HepG2 (cell line): ENCODE results near the gene C2orf76. TPM values are rescaled to one million over a fixed set of nuclear protein-coding genes. Genes with fewer than 3 reads are reported as not detected.

Source experiments
- ATAC-seq: fragments of 200-7000 bp; cut with Tn5 transposase; 3 replicates; pipeline ENCODE4 v1.9.1; 2020; ENCODE audit warnings: mild to moderate bottlenecking, moderate library complexity
- BruUV-seq: library from RNA; stranded (reverse); fragments of 400-500 nt; replicated peaks from 2 replicates; lab custom pipeline; 2021; lab: Mats Ljungman, UMichigan
- CTCF ChIA-PET: fragments of 300-600 bp; formaldehyde crosslinking; extraction: SDS; loops from one replicate; lab custom pipeline; 2021; ENCODE audit warnings: low total read pairs, inconsistent platforms, low intra/inter-chr PET ratio; lab: Yijun Ruan, JAX
- POLR2A ChIA-PET: fragments of 350-600 bp; sonication (Branson Sonifier 250); formaldehyde crosslinking; loops from one replicate; lab custom pipeline; 2020; ENCODE audit warnings: antibody characterized with exemption, inconsistent platforms; lab: Yijun Ruan, JAX
- DNase-seq: peaks from one replicate; pipeline ENCODE4 v3.0.0-alpha.2; 2015; ENCODE audit warnings: low spot score
- FAIRE-seq: peaks from 3 replicates; lab custom pipeline; 2011; peaks lifted over from hg19 to GRCh38; lab: Jason Lieb, UNC
- H2AFZ ChIP-seq: one replicate; pipeline ENCODE4 v1.6.1; 2011; ENCODE audit warnings: low read length, inconsistent platforms
- H3K27ac ChIP-seq: fragments of 300-600 bp; 3 replicates; pipeline ENCODE4 v1.8.0; 2011; ENCODE audit warnings: mixed run types, mild to moderate bottlenecking, mixed read lengths, low read length, inconsistent platforms; ENCODE audit not compliant: insufficient read depth; ENCODE audit errors: extremely low read length
- H3K27me3 ChIP-seq, 2 experiments: fragments of 200-600 bp in 1 of 2; 2 replicates in 1 of 2; 3 replicates in 1 of 2; pipeline versions ENCODE4 v1.6.0 to v1.8.0; 2011; ENCODE audit warnings: low read length in 2 of 2, mild to moderate bottlenecking in 2 of 2, moderate library complexity in 2 of 2, inconsistent platforms in 1 of 2; ENCODE audit not compliant: insufficient read depth in 2 of 2, control insufficient read depth in 1 of 2
- H3K36me3 ChIP-seq, 2 experiments: fragments of 200-600 bp in 1 of 2; replicated peaks in 1 of 2; 2 replicates in 1 of 2; 3 replicates in 1 of 2; pipeline versions ENCODE4 v1.5.1 to v1.8.0; 2011; ENCODE audit warnings: low read length in 2 of 2, inconsistent platforms in 1 of 2; ENCODE audit not compliant: insufficient read depth in 2 of 2, control insufficient read depth in 1 of 2
- H3K4me1 ChIP-seq: 2 replicates; pipeline ENCODE4 v1.5.1; 2012; ENCODE audit warnings: low read length, inconsistent platforms; ENCODE audit not compliant: insufficient read depth
- H3K4me2 ChIP-seq: 2 replicates; pipeline ENCODE4 v1.6.0; 2011; ENCODE audit warnings: low read depth, low read length, inconsistent platforms
- H3K4me3 ChIP-seq, 3 experiments: fragments of 200-600 bp in 1 of 3; sonication (generic), shearing (Covaris generic) in 1 of 3; replicated peaks in 1 of 3; 2 replicates each; pipeline ENCODE4 v1.5.1; 2011 to 2016; ENCODE audit warnings: low read length in 3 of 3, inconsistent platforms in 2 of 3, low read depth in 2 of 3, mild to moderate bottlenecking in 2 of 3, control low read depth in 1 of 3, mixed read lengths in 1 of 3; ENCODE audit not compliant: insufficient read depth in 1 of 3
- H3K79me2 ChIP-seq: one replicate; pipeline ENCODE4 v1.6.1; 2011; ENCODE audit warnings: low read length, inconsistent platforms; ENCODE audit not compliant: insufficient read depth
- H3K9ac ChIP-seq: 2 replicates; pipeline ENCODE4 v1.6.0; 2011; ENCODE audit warnings: mild to moderate bottlenecking, low read depth, low read length, inconsistent platforms; ENCODE audit not compliant: insufficient read depth
- H3K9me3 ChIP-seq: 2 replicates; pipeline ENCODE4 v1.5.1; 2012; ENCODE audit warnings: mild to moderate bottlenecking, low read length
- H4K20me1 ChIP-seq: 2 replicates; pipeline ENCODE4 v1.6.0; 2011; ENCODE audit warnings: inconsistent platforms, mild to moderate bottlenecking, low read length, moderate library complexity; ENCODE audit not compliant: insufficient read depth
- CSRNP2 ChIP-seq: sonication (generic); formaldehyde crosslinking; conservative IDR thresholded peaks from 2 replicates; pipeline ENCODE4 v1.8.0; 2022; ENCODE audit warnings: low read depth, missing genetic modification reagents
- NFYB ChIP-seq: sonication (generic); formaldehyde crosslinking; IDR thresholded peaks from 2 replicates; pipeline ENCODE4 v1.4.0; 2020; ENCODE audit warnings: missing genetic modification reagents
- NR2C2 ChIP-seq: sonication (generic); formaldehyde crosslinking; IDR thresholded peaks from 2 replicates; pipeline ENCODE4 v1.4.0; 2020; ENCODE audit warnings: missing genetic modification reagents, mild to moderate bottlenecking, moderate library complexity, borderline replicate concordance
- RORA ChIP-seq: sonication (generic); formaldehyde crosslinking; IDR thresholded peaks from 2 replicates; pipeline ENCODE4 v1.5.0; 2020; ENCODE audit warnings: mild to moderate bottlenecking, missing genetic modification reagents, moderate library complexity
- SKIL ChIP-seq: sonication (generic); formaldehyde crosslinking; IDR thresholded peaks from 2 replicates; pipeline ENCODE4 v1.8.0; 2022; ENCODE audit warnings: missing genetic modification reagents, mild to moderate bottlenecking, moderate library complexity, borderline replicate concordance
- SP1 ChIP-seq, 2 experiments: fragments of 450-650 bp in 1 of 2; sonication (generic) in 1 of 2; formaldehyde crosslinking in 1 of 2; IDR thresholded peaks; 2 replicates each; pipeline versions ENCODE4 v1.4.0 to v1.6.1; 2016 to 2020; ENCODE audit warnings: missing genetic modification reagents in 1 of 2
- SYNCRIP ChIP-seq: fragments of 200-400 bp; formaldehyde crosslinking; IDR thresholded peaks from 2 replicates; pipeline ENCODE4 v1.6.1; 2018; ENCODE audit warnings: mild to moderate bottlenecking, low read depth, low read length; ENCODE audit not compliant: insufficient read depth
- ZBTB20 ChIP-seq: sonication (generic); formaldehyde crosslinking; IDR thresholded peaks from 2 replicates; pipeline ENCODE4 v1.8.1; 2023; ENCODE audit warnings: missing genetic modification reagents, low read depth, mild to moderate bottlenecking, borderline replicate concordance
- ZNF121 ChIP-seq: sonication (generic); formaldehyde crosslinking; IDR thresholded peaks from 2 replicates; pipeline ENCODE4 v1.5.0; 2020; ENCODE audit warnings: mild to moderate bottlenecking, missing genetic modification reagents
- ZNF562 ChIP-seq: sonication (generic); formaldehyde crosslinking; IDR thresholded peaks from 2 replicates; pipeline ENCODE4 v1.8.0; 2022; ENCODE audit warnings: missing genetic modification reagents, borderline replicate concordance
- ZNF883 ChIP-seq: sonication (generic); formaldehyde crosslinking; IDR thresholded peaks from 2 replicates; pipeline ENCODE4 v1.5.1; 2020; ENCODE audit warnings: mild to moderate bottlenecking, missing genetic modification reagents; ENCODE audit errors: not compliant biosample characterization
- WGBS: methylation state at CpG from one replicate; pipeline ENCODE4 v1.1.6; 2017; ENCODE audit warnings: low lambda C conversion rate; 5-methylcytosine and 5-hydroxymethylcytosine counted together
- in situ Hi-C: cut with HindIII; loops from 2 replicates; pipeline ENCODE4 v1.10.0; 2017; ENCODE audit warnings: low pct_unique_long_range_greater_than_20kb; ENCODE audit not compliant: extremely low pct_ligation_motif_present
- intact Hi-C: fragments of 100-400 bp; cut with micrococcal nuclease; formaldehyde crosslinking; loops from one replicate; pipeline ENCODE4 v1.10.0; 2022; ENCODE audit not compliant: unreplicated experiment
- polyA plus RNA-seq, 8 experiments: library from polyadenylated mRNA; depleted of rRNA in 3 of 8; stranded (reverse) in 7 of 8; unstranded in 1 of 8; fragments of >200 nt; fragmentation: Illumina TruSeq in 4 of 8; extraction: Trizol in 4 of 8; gene quantifications; 2 replicates each; pipeline versions ENCODE4 v1.2.1 to v1.2.3, GENCODE V29; 2011 to 2016; ENCODE audit warnings: low read depth in 4 of 8, missing spikeins in 1 of 8, mixed read lengths in 1 of 8; ENCODE audit not compliant: insufficient read depth in 1 of 8
- total RNA-seq, 5 experiments: library from RNA; depleted of rRNA; stranded (reverse); fragments of >200 nt; fragmentation: Illumina TruSeq; extraction: Trizol; gene quantifications; 2 replicates each; pipeline ENCODE4 v1.2.3, GENCODE V29; 2016; ENCODE audit warnings: low read depth in 1 of 5

Gene C2orf76
- total and polyA plus RNA-seq, 2 of the 13 experiments (the other 11 are each of a cell fraction or from before 2014, with no cell fraction given) = 7.7 to 8.5 TPM

- TF ChIP-seq ZBTB20 (no peak), SYNCRIP (no peak), NR2C2 (CRISPR knock-in tag) (no peak), SKIL (CRISPR knock-in tag) (no peak), CSRNP2 (CRISPR knock-in tag) (no peak), ZNF121 (CRISPR knock-in tag) (no peak), ZNF883 (CRISPR knock-in tag) (no peak), ZNF562 (CRISPR knock-in tag) (no peak), SP1 (IDR thresholded peaks at IDR 0.05) (no peak), SP1 (CRISPR knock-in tag; IDR thresholded peaks at IDR 0.05) (no peak), RORA (CRISPR knock-in tag) (no peak), NFYB (no peak)
- H2AFZ ChIP-seq = no peak overlapping the region
- ChIA-PET POLR2A (no interaction called here), CTCF (no interaction called here)
- H3K79me2 ChIP-seq = no peaks in the 10 kb centered on the region
- H3K4me2 ChIP-seq = no peak overlapping the region
- no peak overlapping the region for H3K4me3 ChIP-seq
- no peaks in the 10 kb centered on the region for H3K27me3 ChIP-seq
- intact Hi-C loops = loop anchor here (5.0 kb wide), 1 partner anchor 1340 kb away; no protein-coding TSS in a partner anchor
- DNase-seq = no peak
- no peaks in the 10 kb centered on the region for H3K9me3 ChIP-seq
- 97% methylated on average over 9 of the region's 9 CpGs for WGBS
- no TSS peak for BruUV-seq
- peaks cover 4 to 45% of the 10 kb centered on the region in 2 experiments for H3K36me3 ChIP-seq
- ATAC-seq = no peak
- no peak overlapping the region for H3K27ac ChIP-seq
- H3K4me1 ChIP-seq = no peaks in the 10 kb centered on the region
- H4K20me1 ChIP-seq = no peaks in the 10 kb centered on the region
- in situ Hi-C loops = no loop called here
- no peak overlapping the region for H3K9ac ChIP-seq
- FAIRE-seq = no peak
These were observed 109.4 kb downstream of the C2orf76 start for GRCh38 chr2:119257198-119257597.
